GM19395 (cell line): ENCODE measurements around the gene ZNF655.
"Not testable (repeated sequence)": the region's sequence is repeated elsewhere in the genome, so short reads cannot be mapped to it uniquely, and the experiment has no call there.

ENCODE experiments used
- ATAC-seq: cut with Tn5 transposase; IDR thresholded peaks from one replicate; pipeline ENCODE4 v1.9.1; 2021; ENCODE audit warnings: mild to moderate bottlenecking, moderate library complexity; ENCODE audit not compliant: unreplicated experiment

Gene ZNF655

GRCh38 chr7:99558306-99559174, at the start of gene ZNF655:
Gene ZNF655, plus strand, starts transcription at chr7:99558642. Its CDS starts 1,918 bp downstream, at chr7:99560560.
- peak; percentile 88 for ATAC-seq

- no peak for ATAC-seq
Observed at GRCh38 chr7:99514050-99514449, 44.4 kb upstream of the ZNF655 start.

GRCh38 chr7:99521399-99521798, 37.0 kb upstream of the ZNF655 start:
- ATAC-seq, result no peak

- ATAC-seq, result no peak
Observed at GRCh38 chr7:99525713-99526440, 32.6 kb upstream of the ZNF655 start.

GRCh38 chr7:99531354-99531765, 27.1 kb upstream of the ZNF655 start:
- ATAC-seq, result no peak

- ATAC-seq, result no peak
Observed at GRCh38 chr7:99535667-99536066, 22.8 kb upstream of the ZNF655 start.

GRCh38 chr7:99539213-99539811, 19.1 kb upstream of the ZNF655 start:
- no peak for ATAC-seq

GRCh38 chr7:99540542-99540941, 17.9 kb upstream of the ZNF655 start:
- ATAC-seq, result no peak

GRCh38 chr7:99541212-99541611, 17.2 kb upstream of the ZNF655 start:
- ATAC-seq, result no peak

GRCh38 chr7:99543081-99543671, 15.3 kb upstream of the ZNF655 start:
- no peak for ATAC-seq

- no peak for ATAC-seq
Observed at GRCh38 chr7:99543916-99544315, 14.5 kb upstream of the ZNF655 start.

GRCh38 chr7:99545308-99545707, 13.1 kb upstream of the ZNF655 start:
- ATAC-seq, result not testable (repeated sequence)

- ATAC-seq, result not testable (repeated sequence)
Observed at GRCh38 chr7:99549545-99549944, 8.9 kb upstream of the ZNF655 start.

GRCh38 chr7:99551334-99551733, 7.1 kb upstream of the ZNF655 start:
- ATAC-seq, result no peak

- peak; percentile 93 for ATAC-seq
Observed at GRCh38 chr7:99551767-99552463, 6.5 kb upstream of the ZNF655 start, which contains the start of gene FAM200A. Gene FAM200A, minus strand, starts transcription at chr7:99552114. Its CDS starts 3,707 bp downstream, at chr7:99548407.

- ATAC-seq, result no peak
Observed at GRCh38 chr7:99553039-99553438, 5.4 kb upstream of the ZNF655 start.

- ATAC-seq, result no peak
Observed at GRCh38 chr7:99554939-99555338, 3.5 kb upstream of the ZNF655 start.

- ATAC-seq, result no peak
Observed at GRCh38 chr7:99557196-99557607, 1.2 kb upstream of the ZNF655 start.

- ATAC-seq, result peak; percentile 57
Observed at GRCh38 chr7:99557940-99558305, 519 bp upstream of the ZNF655 start.

- ATAC-seq, result no peak
Observed at GRCh38 chr7:99559175-99559915, 903 bp downstream of the ZNF655 start.
